ENCODE results near the gene FLT4. TPM values are rescaled to one million over a fixed set of nuclear protein-coding genes. Genes with fewer than 3 reads are reported as not detected.

FLT4 gene
- total RNA-seq, 1 experiment from 2014 or later: 6.3 TPM

GRCh38 chr5:180691046-180691445 lies 41.6 kb upstream of the FLT4 start:
- Histone ChIP-seq H3K56ac (ENCODE audit: insufficient read length, low read depth, low read length) (no peak overlapping the region), H3K4me2 (ENCODE audit: insufficient read depth, insufficient read length, low read length) (no peak overlapping the region), H3K79me2 (ENCODE audit: insufficient read depth, low read length) (no peaks in the 10 kb centered on the region), H3K27me3 (ENCODE audit: insufficient read depth, low read length) (no peaks in the 10 kb centered on the region), H3K9ac (ENCODE audit: extremely low read depth, insufficient read length, low read length) (no peak overlapping the region), H2BK15ac (ENCODE audit: low read depth, low read length) (no peak overlapping the region), H3K23ac (ENCODE audit: insufficient read length, low read depth, low read length) (no peak overlapping the region), H2BK12ac (ENCODE audit: insufficient read length, low read depth, low read length) (no peak overlapping the region), H4K8ac (replicated peaks; ENCODE audit: insufficient read length, low read depth, low read length) (no peak overlapping the region), H4K20me1 (ENCODE audit: control insufficient read depth, insufficient read depth, insufficient read length) (no peaks in the 10 kb centered on the region), H3K4me1 (ENCODE audit: insufficient read depth, low read length) (peaks cover 4% of the 10 kb centered on the region), H2BK20ac (ENCODE audit: low read depth, low read length, poor library complexity, severe bottlenecking) (no peak overlapping the region), H2BK5ac (ENCODE audit: insufficient read length, low read length) (no peak overlapping the region), H3K9me3 (ENCODE audit: control insufficient read depth, low read depth, low read length) (no peaks in the 10 kb centered on the region), H2AFZ (ENCODE audit: low read length) (no peak overlapping the region), H3T11ph (ENCODE audit: low read length) (no peak overlapping the region), H3K27ac (ENCODE audit: insufficient read length, low read depth, low read length) (no peak overlapping the region), H3K23me2 (ENCODE audit: insufficient read length, low read depth, low read length, poor library complexity, severe bottlenecking) (no peaks in the 10 kb centered on the region), H3K79me1 (ENCODE audit: insufficient read depth, low read depth, low read length, poor library complexity, severe bottlenecking) (no peaks in the 10 kb centered on the region), H3K4ac (ENCODE audit: low read depth, low read length) (no peak overlapping the region), H3K18ac (ENCODE audit: insufficient read length, low read depth, low read length) (no peak overlapping the region), H3K14ac (ENCODE audit: insufficient read depth, low read length) (no peak overlapping the region), H4K5ac (ENCODE audit: insufficient read length, low read depth, low read length) (no peak overlapping the region), H2BK120ac (ENCODE audit: low read depth, low read length, poor library complexity, severe bottlenecking) (no peak overlapping the region), H4K91ac (ENCODE audit: insufficient read length, low read depth, low read length) (no peak overlapping the region), H2AK5ac (ENCODE audit: insufficient read length, low read length) (no peak overlapping the region)
- Mint-ChIP-seq H3K4me1 (peaks cover 14 to 25% of the 10 kb centered on the region in 2 experiments), H3K27ac (no peak overlapping the region), H3K9me3 (peaks cover 0 to 2% of the 10 kb centered on the region in 2 experiments; a peak in 3 of 5 replicates), H3K4me3 (no peak overlapping the region), H3K27me3 (ENCODE audit: low read depth) (peaks cover 10% of the 10 kb centered on the region), H3K36me3 (ENCODE audit: insufficient read depth in 1 of 3, low read depth in 3 of 3) (no peaks in the 10 kb centered on the region)
- no CpG with 5 or more reads among the region's 6 CpGs for WGBS (ENCODE audit: extremely low coverage, insufficient read length, low lambda C conversion rate)
- TF ChIP-seq CTCF (conservative IDR thresholded peaks at IDR 0.05): no peak
- DNase-seq: no peak

All from H9 (cell line).